H1 (cell line): ENCODE measurements around the gene CA10. TPM values are rescaled to one million over a fixed set of nuclear protein-coding genes. Genes with fewer than 3 reads are reported as not detected.

Source experiments
- CTCF ChIA-PET: fragments of 300-600 bp; sonication (Branson Sonifier 250); formaldehyde crosslinking; loops from one replicate; lab custom pipeline; 2021; ENCODE audit not compliant: partially characterized antibody; lab: Charles Lee
- POLR2A ChIA-PET: fragments of 300-600 bp; sonication (Branson Sonifier 250); formaldehyde crosslinking; loops from one replicate; lab custom pipeline; 2021; ENCODE audit warnings: inconsistent platforms; ENCODE audit not compliant: partially characterized antibody; lab: Charles Lee
- DNase-seq, 2 experiments: peaks; one replicate each; pipeline versions ENCODE4 v3.0.0 to v3.0.0-alpha.2; 2010 to 2022; ENCODE audit warnings: low spot score in 2 of 2, low read depth in 1 of 2, mixed read lengths in 1 of 2
- FAIRE-seq: peaks from 2 replicates; lab custom pipeline; 2011; peaks lifted over from hg19 to GRCh38; lab: Jason Lieb, UNC
- H2AFZ ChIP-seq: 2 replicates; pipeline ENCODE4 v1.8.1; 2012; ENCODE audit warnings: low read length, inconsistent platforms
- H2AK5ac ChIP-seq: 2 replicates; pipeline ENCODE4 v1.6.1; 2013; ENCODE audit warnings: low read depth, low read length
- H2BK120ac ChIP-seq: replicated peaks from 2 replicates; pipeline ENCODE3; 2013; ENCODE audit warnings: low read depth, low read length, inconsistent platforms
- H2BK12ac ChIP-seq: 2 replicates; pipeline ENCODE4 v1.6.1; 2013; ENCODE audit warnings: low read depth, low read length
- H2BK15ac ChIP-seq: 2 replicates; pipeline ENCODE4 v1.6.1; 2013; ENCODE audit warnings: low read length
- H2BK20ac ChIP-seq: 2 replicates; pipeline ENCODE4 v1.6.1; 2013; ENCODE audit warnings: low read length
- H2BK5ac ChIP-seq: 2 replicates; pipeline ENCODE4 v1.6.1; 2013; ENCODE audit warnings: low read depth, low read length
- H3K14ac ChIP-seq: 2 replicates; pipeline ENCODE4 v1.6.1; 2013; ENCODE audit warnings: inconsistent platforms; ENCODE audit not compliant: insufficient read length
- H3K18ac ChIP-seq: 2 replicates; pipeline ENCODE4 v1.6.1; 2013; ENCODE audit warnings: low read length; ENCODE audit errors: extremely low read depth
- H3K23ac ChIP-seq: 2 replicates; pipeline ENCODE4 v1.6.1; 2013; ENCODE audit warnings: inconsistent platforms; ENCODE audit not compliant: insufficient read length
- H3K23me2 ChIP-seq: 2 replicates; pipeline ENCODE4 v1.6.1; 2013; ENCODE audit warnings: low read depth, low read length
- H3K27ac ChIP-seq: 2 replicates; pipeline ENCODE4 v1.6.1; 2011; ENCODE audit warnings: low read depth, low read length, inconsistent platforms
- H3K27me3 ChIP-seq, 4 experiments: replicated peaks in 1 of 4; 1 replicate in 1 of 4; 2 replicates in 3 of 4; pipeline versions ENCODE4 v1.6.1 to v1.8.1; 2011 to 2013; ENCODE audit warnings: low read length in 3 of 4, mild to moderate bottlenecking in 3 of 4, inconsistent platforms in 2 of 4, mixed read lengths in 2 of 4, moderate library complexity in 1 of 4; ENCODE audit not compliant: control insufficient read depth in 3 of 4, insufficient read depth in 3 of 4; ENCODE audit errors: extremely low read depth in 1 of 4
- H3K36me3 ChIP-seq, 4 experiments: 2 replicates each; pipeline versions ENCODE4 v1.6.1 to v1.8.1; 2011 to 2013; ENCODE audit warnings: mild to moderate bottlenecking in 4 of 4, low read length in 3 of 4, moderate library complexity in 2 of 4, control low read depth in 1 of 4, inconsistent platforms in 1 of 4; ENCODE audit not compliant: insufficient read depth in 4 of 4, control insufficient read depth in 2 of 4
- H3K4ac ChIP-seq: replicated peaks from 2 replicates; pipeline ENCODE3; 2013; ENCODE audit warnings: low read length, low read depth, mixed read lengths, inconsistent platforms; ENCODE audit not compliant: insufficient read length
- H3K4me1 ChIP-seq, 4 experiments: replicated peaks in 1 of 4; 1 replicate in 1 of 4; 2 replicates in 3 of 4; pipeline versions ENCODE4 v1.6.1 to v1.8.1; 2011 to 2013; ENCODE audit warnings: low read length in 3 of 4, inconsistent platforms in 2 of 4, mixed read lengths in 1 of 4; ENCODE audit not compliant: insufficient read depth in 4 of 4, control insufficient read depth in 3 of 4
- H3K4me2 ChIP-seq, 2 experiments: 2 replicates each; pipeline versions ENCODE4 v1.6.1 to v1.8.1; 2011 to 2013; ENCODE audit warnings: low read depth in 2 of 2, low read length in 2 of 2, control low read depth in 1 of 2, inconsistent platforms in 1 of 2, mild to moderate bottlenecking in 1 of 2; ENCODE audit not compliant: insufficient read depth in 1 of 2
- H3K4me3 ChIP-seq, 4 experiments: fragments of 200-600, 300-600 bp in 1 of 4; sonication (generic), shearing (Covaris generic), sonication (Bioruptor Twin) in 1 of 4; 2 replicates each; pipeline versions ENCODE4 v1.5.1 to v1.8.1; 2011 to 2016; ENCODE audit warnings: low read length in 4 of 4, low read depth in 3 of 4, control low read depth in 2 of 4, inconsistent platforms in 2 of 4, mild to moderate bottlenecking in 2 of 4, mixed read lengths in 1 of 4, moderate library complexity in 1 of 4; ENCODE audit not compliant: insufficient read depth in 2 of 4; ENCODE audit errors: extremely low read depth in 1 of 4
- H3K56ac ChIP-seq: replicated peaks from 2 replicates; pipeline ENCODE3; 2013; ENCODE audit warnings: low read depth, mild to moderate bottlenecking, mixed read lengths, low read length, inconsistent platforms; ENCODE audit not compliant: insufficient read length
- H3K79me1 ChIP-seq: 2 replicates; pipeline ENCODE4 v1.6.1; 2013; ENCODE audit warnings: low read depth, low read length, control low read depth
- H3K79me2 ChIP-seq, 2 experiments: 2 replicates each; pipeline versions ENCODE4 v1.6.1 to v1.8.1; 2012 to 2013; ENCODE audit warnings: low read length in 2 of 2, mild to moderate bottlenecking in 2 of 2, inconsistent platforms in 1 of 2; ENCODE audit not compliant: insufficient read depth in 2 of 2, control insufficient read depth in 1 of 2
- H3K9ac ChIP-seq, 4 experiments: replicated peaks in 1 of 4; 1 replicate in 1 of 4; 2 replicates in 3 of 4; pipeline versions ENCODE4 v1.6.1 to v1.8.1; 2011 to 2013; ENCODE audit warnings: low read depth in 3 of 4, low read length in 3 of 4, control low read depth in 2 of 4, mild to moderate bottlenecking in 2 of 4, moderate library complexity in 2 of 4, inconsistent platforms in 1 of 4; ENCODE audit errors: extremely low read depth in 1 of 4
- H3K9me3 ChIP-seq, 2 experiments: 2 replicates each; pipeline versions ENCODE4 v1.6.1 to v1.8.1; 2012 to 2013; ENCODE audit warnings: mild to moderate bottlenecking in 2 of 2, moderate library complexity in 2 of 2, control low read depth in 1 of 2, inconsistent platforms in 1 of 2, low read depth in 1 of 2, low read length in 1 of 2, mixed read lengths in 1 of 2; ENCODE audit not compliant: insufficient read depth in 2 of 2
- H4K20me1 ChIP-seq, 2 experiments: replicated peaks in 1 of 2; 2 replicates each; pipeline versions ENCODE3 to v1.8.1; 2011 to 2013; ENCODE audit warnings: inconsistent platforms in 2 of 2, low read length in 2 of 2, mild to moderate bottlenecking in 1 of 2; ENCODE audit not compliant: insufficient read depth in 2 of 2, control insufficient read depth in 1 of 2
- H4K5ac ChIP-seq: 2 replicates; pipeline ENCODE4 v1.6.1; 2013; ENCODE audit warnings: low read length, low read depth, mixed read lengths, inconsistent platforms; ENCODE audit not compliant: insufficient read length
- H4K8ac ChIP-seq: 2 replicates; pipeline ENCODE4 v1.8.0; 2013; ENCODE audit warnings: mild to moderate bottlenecking, moderate library complexity, low read length, inconsistent platforms; ENCODE audit not compliant: insufficient read depth; ENCODE audit errors: extremely low read depth
- H4K91ac ChIP-seq: replicated peaks from 2 replicates; pipeline ENCODE3; 2013; ENCODE audit warnings: low read length, mixed read lengths, inconsistent platforms; ENCODE audit not compliant: insufficient read length
- BCL11A ChIP-seq, 2 experiments: IDR thresholded peaks; one replicate each; pipeline ENCODE4 v1.6.1; 2011; ENCODE audit warnings: low read depth in 2 of 2, low read length in 2 of 2, mild to moderate bottlenecking in 2 of 2
- CREB1 ChIP-seq: IDR thresholded peaks from 2 replicates; pipeline ENCODE4 v1.6.1; 2012; ENCODE audit warnings: inconsistent platforms
- RAD21 ChIP-seq, 2 experiments: IDR thresholded peaks in 1 of 2; conservative IDR thresholded peaks in 1 of 2; 2 replicates each; pipeline ENCODE4 v1.6.1; 2011; ENCODE audit warnings: low read depth in 2 of 2, low read length in 2 of 2, improper control_type of control experiment in 1 of 2, inconsistent platforms in 1 of 2, mild to moderate bottlenecking in 1 of 2, moderate library complexity in 1 of 2
- WGBS, 2 experiments: shearing (Covaris generic) in 1 of 2; methylation state at CpG; one replicate each; pipeline versions ENCODE4 v1.1.6 to v1.1.7; 2013 to 2015; ENCODE audit warnings: low lambda C conversion rate in 2 of 2, mixed read lengths in 2 of 2, inconsistent platforms in 1 of 2, low coverage in 1 of 2, missing lambda C conversion rate in 1 of 2; ENCODE audit not compliant: insufficient replicate concordance in 2 of 2, insufficient coverage in 1 of 2, insufficient read length in 1 of 2; ENCODE audit errors: extremely low coverage in 1 of 2, missing lambda C conversion rate in 1 of 2; 5-methylcytosine and 5-hydroxymethylcytosine counted together
- polyA plus RNA-seq, 7 experiments: library from polyadenylated mRNA; depleted of rRNA in 3 of 7; stranded (reverse) in 5 of 7; unstranded in 2 of 7; fragments of >200 nt in 5 of 7; fragments of 200-250 nt in 2 of 7; gene quantifications; 1 replicate in 5 of 7; 2 replicates in 1 of 7; 4 replicates in 1 of 7; pipeline versions ENCODE4 v1.2.1 to v1.2.3, GENCODE V29; 2011 to 2013; ENCODE audit warnings: missing spikeins in 2 of 7, mixed read lengths in 2 of 7
- total RNA-seq: library from RNA; stranded (reverse); fragmentation: NEBNext Ultra II Directional; extraction: Animal tissue kit (Norgen Biotek cat#: 25700); gene quantifications from 2 replicates; pipeline ENCODE4 v1.2.1, GENCODE V29; 2021

The CA10 gene
- total and polyA plus RNA-seq, 2 of the 8 experiments (the other 6 are each of a cell fraction or from before 2014, with no cell fraction given) = 0.60 to 0.63 TPM

DNA sequence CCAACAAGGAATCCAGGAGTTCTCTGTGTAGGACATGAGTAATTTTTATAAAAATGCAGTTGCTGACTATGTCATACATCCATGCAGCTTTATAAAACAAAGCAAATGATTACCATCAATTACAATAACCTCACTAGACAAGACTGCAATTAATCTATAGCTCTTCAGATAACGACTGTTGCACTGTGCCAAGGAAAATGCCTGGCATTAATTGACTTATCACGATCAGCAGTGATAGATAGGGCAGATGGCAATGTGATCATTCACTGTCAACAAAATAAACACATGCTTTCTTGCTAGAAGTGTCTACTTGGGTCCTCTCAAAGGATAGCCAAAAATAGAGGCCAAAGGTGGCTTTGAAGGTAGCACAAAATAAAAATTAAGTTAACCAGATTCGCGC, 415.0 kb downstream of the CA10 start:
- Histone ChIP-seq H3K18ac (no peak overlapping the region), H2BK120ac (no peak overlapping the region), H2BK12ac (no peak overlapping the region), H3K36me3 (no peaks in the 10 kb centered on the region; a peak in 1 of 8 replicates), H3K27me3 (no peaks in the 10 kb centered on the region), H3K9me3 (no peaks in the 10 kb centered on the region), H3K23ac (no peak overlapping the region), H3K27ac (no peak overlapping the region), H3K56ac (no peak overlapping the region), H3K14ac (no peak overlapping the region), H3K79me1 (no peaks in the 10 kb centered on the region), H3K4me2 (no peak overlapping the region), H4K8ac (no peak overlapping the region), H2AFZ (no peak overlapping the region), H3K4ac (no peak overlapping the region), H4K5ac (no peak overlapping the region), H2AK5ac (no peak overlapping the region), H2BK5ac (no peak overlapping the region), H3K79me2 (no peaks in the 10 kb centered on the region), H3K4me3 (no peak overlapping the region), H3K4me1 (peaks cover 6 to 14% (median 13%) of the 10 kb centered on the region in 4 experiments; a peak in 6 of 7 replicates), H3K23me2 (no peaks in the 10 kb centered on the region), H3K9ac (no peak overlapping the region), H2BK20ac (no peak overlapping the region), H2BK15ac (no peak overlapping the region), H4K91ac (no peak overlapping the region), H4K20me1 (no peaks in the 10 kb centered on the region)
- CTCF ChIA-PET = interaction anchor here (1.3 to 2.5 kb wide), 3 partner anchors 9 to 32 kb away, joined by 3 to 9 read pairs (median 7); no protein-coding TSS in a partner anchor
- no peak for FAIRE-seq
- no peak for DNase-seq
- POLR2A ChIA-PET = no interaction called here
- WGBS, 2 experiments = 79% methylated on average over 4 of the region's 4 CpGs; no CpG with 5 or more reads in 1 of the 2 experiments
- no peak for TF ChIP-seq BCL11A (IDR thresholded peaks at IDR 0.05; ENCODE audit: low read depth in 2 of 2, low read length in 2 of 2)
- TF ChIP-seq RAD21 (IDR thresholded peaks at IDR 0.05 in 1 of 2, conservative IDR thresholded peaks at IDR 0.05 in 1 of 2; ENCODE audit: low read depth in 2 of 2, low read length in 2 of 2) = no peak
- no peak for TF ChIP-seq CREB1
